Retinal pigment epithelial cell (primary cell): Measurements from ENCODE around the gene FAM13C.
"Not testable (repeated sequence)": the region's sequence is repeated elsewhere in the genome, so short reads cannot be mapped to it uniquely, and the experiment has no call there.

Source experiments
- DNase-seq: peaks from one replicate; pipeline ENCODE4 v3.0.0-alpha.2; 2010; ENCODE audit warnings: low read depth
- H3K4me3 ChIP-seq: 2 replicates; pipeline ENCODE4 v1.5.1; 2011; ENCODE audit warnings: mild to moderate bottlenecking, low read length, control low read depth, moderate library complexity
- CTCF ChIP-seq: conservative IDR thresholded peaks from 2 replicates; pipeline ENCODE4 v1.5.1; 2011; ENCODE audit warnings: low read depth, low read length, control low read depth, inconsistent platforms

FAM13C gene

GRCh38 chr10:59234816-59235429 is 127.4 kb downstream of the FAM13C start:
- no peak for DNase-seq
- peak; percentile 82 for TF ChIP-seq CTCF
- no peak overlapping the region for H3K4me3 ChIP-seq

- no peak for DNase-seq
- TF ChIP-seq CTCF = no peak
- H3K4me3 ChIP-seq = no peak overlapping the region
Measured at GRCh38 chr10:59234194-59234593, 128.2 kb downstream of the FAM13C start.

- H3K4me3 ChIP-seq = no peak overlapping the region
- no peak for DNase-seq
- no peak for TF ChIP-seq CTCF
Measured at GRCh38 chr10:59229441-59229840, 132.9 kb downstream of the FAM13C start.

GRCh38 chr10:59227136-59227673 is 135.1 kb downstream of the FAM13C start:
- DNase-seq = no peak
- TF ChIP-seq CTCF = no peak
- no peak overlapping the region for H3K4me3 ChIP-seq

- H3K4me3 ChIP-seq = no peak overlapping the region
- DNase-seq = no peak
- no peak for TF ChIP-seq CTCF
Measured at GRCh38 chr10:59225211-59225610, 137.1 kb downstream of the FAM13C start.

- not testable (repeated sequence) for DNase-seq, H3K4me3 ChIP-seq
Measured at GRCh38 chr10:59223597-59223996, 138.8 kb downstream of the FAM13C start.

GRCh38 chr10:59222788-59223187 is 139.6 kb downstream of the FAM13C start:
- DNase-seq = no peak
- no peak for TF ChIP-seq CTCF
- no peak overlapping the region for H3K4me3 ChIP-seq
